ENCODE measurements around the gene NNMT.

The NNMT gene

DNA sequence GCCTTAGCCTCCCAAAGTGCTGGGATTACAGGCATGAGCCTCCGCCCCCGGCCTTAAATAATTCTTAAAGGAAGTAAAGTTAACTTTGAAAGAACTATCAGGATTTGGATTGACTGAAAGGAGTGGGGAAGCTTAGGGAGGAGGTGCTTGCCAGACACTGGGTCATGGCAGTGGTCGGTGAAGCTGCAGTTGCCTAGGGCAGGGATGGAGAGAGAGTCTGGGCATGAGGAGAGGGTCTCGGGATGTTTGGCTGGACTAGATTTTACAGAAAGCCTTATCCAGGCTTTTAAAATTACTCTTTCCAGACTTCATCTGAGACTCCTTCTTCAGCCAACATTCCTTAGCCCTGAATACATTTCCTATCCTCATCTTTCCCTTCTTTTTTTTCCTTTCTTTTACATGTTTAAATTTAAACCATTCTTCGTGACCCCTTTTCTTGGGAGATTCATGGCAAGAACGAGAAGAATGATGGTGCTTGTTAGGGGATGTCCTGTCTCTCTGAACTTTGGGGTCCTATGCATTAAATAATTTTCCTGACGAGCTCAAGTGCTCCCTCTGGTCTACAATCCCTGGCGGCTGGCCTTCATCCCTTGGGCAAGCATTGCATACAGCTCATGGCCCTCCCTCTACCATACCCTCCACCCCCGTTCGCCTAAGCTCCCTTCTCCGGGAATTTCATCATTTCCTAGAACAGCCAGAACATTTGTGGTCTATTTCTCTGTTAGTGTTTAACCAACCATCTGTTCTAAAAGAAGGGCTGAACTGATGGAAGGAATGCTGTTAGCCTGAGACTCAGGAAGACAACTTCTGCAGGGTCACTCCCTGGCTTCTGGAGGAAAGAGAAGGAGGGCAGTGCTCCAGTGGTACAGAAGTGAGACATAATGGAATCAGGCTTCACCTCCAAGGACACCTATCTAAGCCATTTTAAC lies at the start of gene NNMT:
NNMT (plus strand) TSS at position 724 of the 929 bp plus-strand sequence; CDS start at position 882, 158 bp downstream.
- no peak for DNase-seq

DNA sequence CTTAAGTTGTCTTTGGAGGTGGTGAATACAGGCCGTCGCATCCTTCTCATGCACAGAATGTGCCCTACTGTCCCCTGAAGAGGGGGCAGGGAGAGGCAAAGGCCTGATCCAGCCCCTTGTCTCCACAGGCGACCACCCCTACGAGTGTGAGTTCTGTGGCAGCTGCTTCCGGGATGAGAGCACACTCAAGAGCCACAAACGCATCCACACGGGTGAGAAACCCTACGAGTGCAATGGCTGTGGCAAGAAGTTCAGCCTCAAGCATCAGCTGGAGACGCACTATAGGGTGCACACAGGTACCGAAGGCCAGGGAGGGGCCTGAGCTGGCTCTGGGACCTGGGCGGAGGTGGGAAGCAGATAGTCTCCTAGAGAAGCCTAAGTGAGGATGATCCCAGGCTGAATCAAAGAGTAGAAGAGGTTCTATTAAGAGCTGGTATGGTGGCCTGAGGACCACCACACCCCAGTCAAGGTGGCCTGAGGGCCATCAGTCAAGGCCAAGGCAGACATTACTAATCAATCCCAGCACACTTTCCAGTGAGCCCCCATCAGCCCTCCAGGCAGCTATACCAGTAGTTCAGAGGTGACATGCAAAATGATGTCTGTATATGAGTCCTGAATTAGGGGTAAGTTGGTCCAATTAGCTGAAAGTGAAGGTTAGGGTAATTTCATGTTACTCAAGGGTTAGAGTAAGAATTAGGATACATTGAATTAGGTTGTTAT lies 49.0 kb upstream of the NNMT start:
- no peak for DNase-seq

DNA sequence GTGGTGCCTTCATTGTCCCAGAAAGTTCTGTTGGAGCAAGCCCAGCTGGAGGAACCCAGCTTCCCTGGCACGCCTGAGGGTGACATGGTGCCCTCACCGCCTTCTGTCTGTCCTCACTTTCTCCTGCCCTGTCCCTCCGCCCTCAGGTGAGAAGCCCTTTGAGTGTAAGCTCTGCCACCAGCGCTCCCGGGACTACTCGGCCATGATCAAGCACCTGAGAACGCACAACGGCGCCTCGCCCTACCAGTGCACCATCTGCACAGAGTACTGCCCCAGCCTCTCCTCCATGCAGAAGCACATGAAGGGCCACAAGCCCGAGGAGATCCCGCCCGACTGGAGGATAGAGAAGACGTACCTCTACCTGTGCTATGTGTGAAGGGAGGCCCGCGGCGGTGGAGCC lies 46.0 kb upstream of the NNMT start:
- no peak for DNase-seq

GRCh38 chr11:114250993-114251814 lies 45.0 kb upstream of the NNMT start:
- DNase-seq: no peak

DNA sequence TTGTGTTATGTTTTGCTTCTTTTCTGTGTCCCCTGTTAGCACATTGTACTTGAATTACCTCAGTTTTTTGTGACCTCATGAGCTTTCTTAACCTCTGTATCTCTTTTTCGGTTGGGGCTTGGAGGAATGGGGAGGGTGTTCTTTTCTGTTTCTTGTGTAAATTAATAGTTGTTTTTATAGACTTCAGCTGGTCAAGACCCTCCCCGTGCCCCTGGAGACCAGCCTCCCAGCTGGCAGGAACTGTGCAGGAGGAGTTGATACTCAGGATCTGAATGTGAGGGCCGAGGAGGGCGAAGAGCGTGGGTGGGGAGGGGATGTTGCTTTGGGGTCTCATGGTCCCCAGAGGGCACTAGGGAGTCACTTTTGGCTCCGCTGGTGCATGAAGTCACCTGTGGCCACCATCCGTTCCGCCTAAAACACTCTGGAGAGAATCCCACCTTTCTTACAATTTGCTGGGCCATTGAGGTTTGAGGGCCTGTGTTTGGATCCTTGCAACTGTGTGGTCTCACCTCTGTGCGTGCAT lies 44.3 kb upstream of the NNMT start:
- no peak for DNase-seq

- DNase-seq: no peak
Observed at GRCh38 chr11:114252767-114253166, 43.4 kb upstream of the NNMT start.

DNA sequence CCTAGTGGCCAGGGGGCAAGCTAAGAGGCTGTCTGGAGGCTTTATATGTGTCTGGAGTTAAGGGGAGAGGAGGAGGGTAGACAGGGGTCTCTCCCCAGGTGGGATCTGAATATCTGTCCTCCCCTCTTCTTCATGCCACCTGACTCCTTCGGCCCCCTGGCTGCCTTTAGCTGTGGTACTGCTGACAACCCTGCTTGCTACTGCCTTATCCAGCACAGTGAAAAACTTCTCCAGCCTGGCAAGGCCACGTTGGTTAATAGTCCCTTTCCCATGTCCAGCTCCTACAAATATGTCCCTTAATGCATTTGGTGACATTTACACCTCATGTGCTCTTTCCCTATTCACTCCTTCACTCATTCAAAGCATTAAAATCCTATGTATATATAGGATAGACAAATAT lies 42.4 kb upstream of the NNMT start:
- DNase-seq: no peak

- DNase-seq: no peak
Observed at GRCh38 chr11:114254571-114255146, 41.5 kb upstream of the NNMT start.

GRCh38 chr11:114255289-114255688 lies 40.9 kb upstream of the NNMT start:
- DNase-seq: no peak

DNA sequence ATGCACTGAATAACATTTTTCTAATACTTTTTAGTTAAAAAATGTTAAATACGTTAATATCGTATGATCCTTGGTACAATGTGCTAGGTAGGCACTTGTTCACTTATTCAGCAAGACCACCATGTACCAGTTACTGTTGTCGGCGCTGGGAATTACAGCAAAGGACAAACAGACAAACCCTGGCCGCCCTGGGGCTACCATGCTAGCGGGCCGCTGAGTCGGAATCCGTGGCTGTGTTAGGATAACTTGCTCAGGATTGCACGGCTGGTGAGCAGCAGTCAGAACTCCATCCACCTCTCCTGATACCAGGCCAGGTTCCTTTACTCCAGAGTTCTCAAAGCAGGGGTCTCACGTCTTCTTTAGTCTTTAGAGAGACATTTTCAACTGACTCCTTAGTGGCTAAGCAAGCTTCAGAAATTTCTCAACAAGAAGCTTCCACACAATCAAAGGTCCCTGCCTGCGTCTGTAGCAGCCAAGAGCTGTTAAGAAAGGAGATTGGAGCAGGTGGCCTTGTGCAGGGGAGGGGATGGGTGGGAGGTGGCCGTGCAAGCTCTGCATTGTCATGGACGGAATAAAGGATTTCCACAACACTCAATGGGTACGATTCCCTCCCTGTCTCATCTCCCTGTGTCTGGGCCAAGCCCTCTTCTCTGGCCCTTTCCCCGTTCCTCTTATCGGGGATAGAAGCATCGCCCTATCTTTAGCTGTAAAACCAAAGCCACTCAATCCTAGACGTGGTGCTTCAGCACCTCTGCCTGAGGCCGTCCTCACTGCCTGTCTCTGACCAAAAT lies 39.8 kb upstream of the NNMT start:
- no peak for DNase-seq

GRCh38 chr11:114256967-114257286 lies 39.3 kb upstream of the NNMT start:
- DNase-seq: no peak

DNA sequence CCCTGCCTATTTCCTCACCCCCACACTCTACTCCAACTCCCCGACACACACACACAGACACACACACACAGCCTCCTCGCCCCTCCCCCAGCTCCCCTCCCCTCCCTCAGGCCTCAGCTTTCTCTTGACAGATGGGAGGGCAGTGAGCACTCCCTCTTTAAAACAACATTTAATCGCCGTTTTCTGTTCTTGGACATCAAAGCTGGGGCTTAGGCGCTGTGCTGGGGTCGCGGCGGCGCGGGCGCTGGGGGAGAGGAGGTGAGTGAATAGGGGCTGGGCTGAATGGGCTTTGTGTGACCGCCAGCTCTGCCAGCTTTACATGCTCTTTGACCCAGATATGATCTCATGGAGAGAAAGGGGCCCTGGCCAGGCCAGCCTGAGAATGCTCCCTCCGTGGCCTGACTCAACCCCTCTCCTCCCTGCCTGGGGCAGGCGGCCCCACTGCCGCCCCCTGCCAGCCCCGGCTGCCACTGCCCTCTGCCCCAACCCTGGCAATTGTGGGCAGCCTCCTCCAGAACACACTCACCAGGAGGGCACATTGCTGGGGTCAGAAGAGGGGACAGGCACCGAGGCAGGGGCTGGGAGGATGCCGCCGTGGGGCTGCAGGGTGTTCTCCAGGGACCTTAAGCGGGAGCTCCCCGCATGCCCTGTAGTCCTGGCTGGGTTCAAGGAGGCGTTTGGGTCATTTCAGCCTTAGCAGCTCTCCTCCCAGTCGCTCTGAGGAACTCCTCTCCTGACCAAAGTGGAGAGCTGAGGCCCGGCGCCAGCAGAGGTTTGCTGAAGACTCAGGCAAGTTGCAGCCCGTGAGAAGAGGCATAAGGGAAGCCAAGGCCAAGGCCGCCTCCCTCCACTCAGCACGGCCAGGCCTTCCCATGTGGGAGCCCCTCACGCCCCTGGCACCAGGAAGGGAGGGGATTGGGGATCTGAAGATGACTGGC lies 38.3 kb upstream of the NNMT start:
- no peak for DNase-seq

- no peak for DNase-seq
Observed at GRCh38 chr11:114258696-114259095, 37.5 kb upstream of the NNMT start.

DNA sequence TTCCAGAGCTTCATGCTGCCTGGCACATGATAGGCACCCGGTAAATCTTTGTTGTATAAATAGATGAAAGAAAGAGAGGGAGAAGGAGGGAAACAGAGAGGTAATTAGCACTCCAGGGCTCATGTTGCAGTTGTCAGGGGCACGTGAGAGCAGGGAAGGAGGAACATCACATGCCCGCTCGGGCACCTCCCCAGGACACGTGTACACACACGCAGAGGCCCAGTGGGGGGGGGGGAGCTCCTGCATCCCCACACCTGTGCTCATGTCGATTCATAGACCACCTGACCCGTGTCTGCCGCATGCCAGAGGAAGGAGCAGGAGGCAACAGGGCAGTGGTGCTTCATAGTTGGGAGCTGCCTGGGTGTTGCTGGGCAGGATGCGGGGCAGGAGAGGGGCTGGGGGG lies 37.1 kb upstream of the NNMT start:
- no peak for DNase-seq

DNA sequence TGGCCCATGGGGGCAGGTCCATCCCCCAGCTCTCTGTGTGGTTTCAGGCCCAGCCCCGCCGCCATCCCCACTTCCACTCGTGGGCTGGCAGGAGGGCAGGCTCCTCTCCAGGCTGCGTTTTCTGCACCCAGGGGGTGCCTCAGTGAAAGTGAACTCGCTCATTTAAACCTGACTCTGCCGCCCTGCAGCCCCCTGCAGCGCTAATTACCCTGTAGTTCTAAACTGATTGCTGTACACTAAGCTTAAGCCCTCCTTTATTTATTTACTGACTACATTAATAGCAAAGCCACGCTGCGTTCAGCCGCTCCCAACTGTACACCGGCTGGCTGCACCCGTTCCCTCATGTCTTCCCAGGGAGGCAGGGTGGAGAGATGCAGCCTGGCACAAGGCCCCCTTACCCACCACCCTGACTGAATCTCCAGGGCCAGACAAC lies 36.6 kb upstream of the NNMT start:
- no peak for DNase-seq

GRCh38 chr11:114260077-114260476 lies 36.1 kb upstream of the NNMT start:
- no peak for DNase-seq

DNA sequence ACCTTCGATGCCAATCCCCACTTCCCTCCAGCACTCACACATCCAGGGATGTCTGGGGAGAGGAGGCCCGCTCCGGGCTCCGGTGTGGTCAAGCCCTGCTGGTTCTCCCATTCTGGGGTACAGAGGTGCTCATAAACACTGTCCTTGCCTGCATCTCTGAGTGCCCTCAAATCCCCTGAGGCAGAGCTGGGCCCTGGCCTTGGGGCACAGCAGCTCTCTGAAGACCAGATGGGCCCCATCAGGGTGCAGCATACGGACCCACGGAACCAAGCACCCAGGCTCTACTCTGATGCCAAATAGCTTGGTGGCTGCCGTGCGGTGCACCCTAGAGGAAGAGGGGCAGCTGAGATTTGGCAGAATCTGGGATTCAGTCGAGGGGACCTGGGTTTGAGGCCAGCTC lies 35.7 kb upstream of the NNMT start:
- DNase-seq: no peak

DNA sequence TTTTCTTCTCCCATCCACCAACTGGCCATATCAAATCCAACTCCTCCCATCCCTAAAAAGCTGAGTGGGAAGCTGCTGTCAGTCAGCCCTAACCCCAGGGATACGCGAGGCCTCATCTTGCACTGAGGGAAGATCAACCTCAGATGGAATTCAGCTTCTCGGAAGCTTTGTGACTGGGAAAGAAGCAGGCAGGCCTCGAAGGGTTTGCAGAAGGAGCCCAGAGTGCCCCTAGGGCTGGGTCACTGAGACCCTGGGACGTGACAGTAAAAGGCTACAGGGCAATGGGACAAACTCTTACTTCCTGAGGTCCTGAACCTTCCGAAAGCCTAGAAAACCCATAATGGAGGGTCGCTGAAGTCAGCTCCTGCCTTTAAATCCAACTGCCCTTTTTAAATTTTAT lies 34.4 kb upstream of the NNMT start:
- no peak for DNase-seq

GRCh38 chr11:114262681-114263512 lies 33.3 kb upstream of the NNMT start:
- peak; percentile 25 to 49 for DNase-seq
